ENCODE results near the gene CAMK2D.

CAMK2D gene

GRCh38 chr4:113452152-113452551 lies 309.4 kb downstream of the CAMK2D start:
- Histone ChIP-seq H3K36me3 (ENCODE audit: low read depth) (no peaks in the 10 kb centered on the region), H3K27me3 (ENCODE audit: insufficient read depth, poor library complexity, severe bottlenecking) (no peaks in the 10 kb centered on the region), H3K27ac (ENCODE audit: poor library complexity, severe bottlenecking) (no peak overlapping the region), H3K4me3 (ENCODE audit: severe bottlenecking) (no peak overlapping the region), H3K9me3 (ENCODE audit: severe bottlenecking) (no peaks in the 10 kb centered on the region), H3K4me1 (ENCODE audit: insufficient read depth, poor library complexity, severe bottlenecking) (peaks cover 7% of the 10 kb centered on the region)
- DNase-seq (ENCODE audit: low spot score): no peak
- ATAC-seq (ENCODE audit: low read depth): no peak
- TF ChIP-seq CTCF (IDR thresholded peaks at IDR 0.05; ENCODE audit: poor library complexity, severe bottlenecking): no peak

- H3K27me3 ChIP-seq (ENCODE audit: insufficient read depth, poor library complexity, severe bottlenecking): no peaks in the 10 kb centered on the region
- no peaks in the 10 kb centered on the region for H3K36me3 ChIP-seq (ENCODE audit: low read depth)
- ATAC-seq (ENCODE audit: low read depth) (no peak), DNase-seq (ENCODE audit: low spot score) (no peak)
- no peaks in the 10 kb centered on the region for H3K9me3 ChIP-seq (ENCODE audit: severe bottlenecking)
- no peak for TF ChIP-seq CTCF (IDR thresholded peaks at IDR 0.05; ENCODE audit: poor library complexity, severe bottlenecking)
- H3K4me3 ChIP-seq (ENCODE audit: severe bottlenecking): no peak overlapping the region
- peaks cover 19% of the 10 kb centered on the region for H3K4me1 ChIP-seq (ENCODE audit: insufficient read depth, poor library complexity, severe bottlenecking)
- no peak overlapping the region for H3K27ac ChIP-seq (ENCODE audit: poor library complexity, severe bottlenecking)
Measured at GRCh38 chr4:113450295-113451080, 311.1 kb downstream of the CAMK2D start.

GRCh38 chr4:113449410-113449974 lies 312.0 kb downstream of the CAMK2D start:
- H3K36me3 ChIP-seq (ENCODE audit: low read depth): no peaks in the 10 kb centered on the region
- H3K4me3 ChIP-seq (ENCODE audit: severe bottlenecking): no peak overlapping the region
- no peaks in the 10 kb centered on the region for H3K27me3 ChIP-seq (ENCODE audit: insufficient read depth, poor library complexity, severe bottlenecking)
- TF ChIP-seq CTCF (IDR thresholded peaks at IDR 0.05; ENCODE audit: poor library complexity, severe bottlenecking): no peak
- ATAC-seq (ENCODE audit: low read depth) (no peak), DNase-seq (ENCODE audit: low spot score) (no peak)
- no peak overlapping the region for H3K27ac ChIP-seq (ENCODE audit: poor library complexity, severe bottlenecking)
- peaks cover 29% of the 10 kb centered on the region for H3K4me1 ChIP-seq (ENCODE audit: insufficient read depth, poor library complexity, severe bottlenecking)
- no peaks in the 10 kb centered on the region for H3K9me3 ChIP-seq (ENCODE audit: severe bottlenecking)

GRCh38 chr4:113447769-113448168 lies 313.8 kb downstream of the CAMK2D start:
- no peaks in the 10 kb centered on the region for H3K27me3 ChIP-seq (ENCODE audit: insufficient read depth, poor library complexity, severe bottlenecking)
- TF ChIP-seq CTCF (IDR thresholded peaks at IDR 0.05; ENCODE audit: poor library complexity, severe bottlenecking): no peak
- no peaks in the 10 kb centered on the region for H3K9me3 ChIP-seq (ENCODE audit: severe bottlenecking)
- ATAC-seq (ENCODE audit: low read depth) (no peak), DNase-seq (ENCODE audit: low spot score) (no peak)
- H3K4me3 ChIP-seq (ENCODE audit: severe bottlenecking): no peak overlapping the region
- H3K36me3 ChIP-seq (ENCODE audit: low read depth): no peaks in the 10 kb centered on the region
- H3K27ac ChIP-seq (ENCODE audit: poor library complexity, severe bottlenecking): no peak overlapping the region
- H3K4me1 ChIP-seq (ENCODE audit: insufficient read depth, poor library complexity, severe bottlenecking): peaks cover 28% of the 10 kb centered on the region

- H3K36me3 ChIP-seq (ENCODE audit: low read depth): no peaks in the 10 kb centered on the region
- TF ChIP-seq CTCF (IDR thresholded peaks at IDR 0.05; ENCODE audit: poor library complexity, severe bottlenecking): no peak
- H3K4me3 ChIP-seq (ENCODE audit: severe bottlenecking): no peak overlapping the region
- no peaks in the 10 kb centered on the region for H3K27me3 ChIP-seq (ENCODE audit: insufficient read depth, poor library complexity, severe bottlenecking)
- H3K4me1 ChIP-seq (ENCODE audit: insufficient read depth, poor library complexity, severe bottlenecking): peaks cover 28% of the 10 kb centered on the region
- H3K9me3 ChIP-seq (ENCODE audit: severe bottlenecking): no peaks in the 10 kb centered on the region
- H3K27ac ChIP-seq (ENCODE audit: poor library complexity, severe bottlenecking): no peak overlapping the region
- no peak for ATAC-seq (ENCODE audit: low read depth)
- no peak for DNase-seq (ENCODE audit: low spot score)
Measured at GRCh38 chr4:113447061-113447460, 314.5 kb downstream of the CAMK2D start.

Data from RWPE2 (cell line).